SK-N-SH (cell line): Measurements from ENCODE around the gene COL1A2.
A peak's percentile ranks its signal among the peaks of the same experiment; 100 is the strongest.

Experiments used
- CHD2 ChIP-seq: fragments of 150-350 bp; IDR thresholded peaks from 2 replicates; pipeline ENCODE4 v1.6.1; 2018; ENCODE audit warnings: low read length; ENCODE audit not compliant: partially characterized antibody
- JUND ChIP-seq: IDR thresholded peaks from 2 replicates; pipeline ENCODE4 v1.4.0; 2012
- MXI1 ChIP-seq: IDR thresholded peaks from 2 replicates; pipeline ENCODE4 v1.6.1; 2012; ENCODE audit warnings: mild to moderate bottlenecking, low read depth, low read length, improper control_type of control experiment
- POLR2AphosphoS5 ChIP-seq: IDR thresholded peaks from 2 replicates; pipeline ENCODE4 v1.6.1; 2012; ENCODE audit warnings: low read depth, low read length
- RCOR1 ChIP-seq: fragments of 150-350 bp; IDR thresholded peaks from 2 replicates; pipeline ENCODE4 v1.6.1; 2017; ENCODE audit warnings: antibody characterized with exemption, low read length
- TCF12 ChIP-seq: IDR thresholded peaks from 2 replicates; pipeline ENCODE4 v1.4.0; 2012
- TEAD4 ChIP-seq: IDR thresholded peaks from 2 replicates; pipeline ENCODE4 v1.4.0; 2012; ENCODE audit warnings: mild to moderate bottlenecking, borderline replicate concordance; ENCODE audit not compliant: insufficient read depth
- TF ChIP-seq, protein P1 (sequence below): fragments of 200-600 bp; sonication (generic); IDR thresholded peaks from 2 replicates; pipeline ENCODE4 v1.6.1; 2017; ENCODE audit warnings: antibody characterized with exemption, mild to moderate bottlenecking, moderate library complexity
- TF ChIP-seq, protein P2 (sequence below): fragments of 150-350 bp; IDR thresholded peaks from 2 replicates; pipeline ENCODE4 v1.6.1; 2017; ENCODE audit warnings: antibody characterized with exemption, low read length, low read depth, borderline replicate concordance
- TF ChIP-seq, protein P3 (sequence below): IDR thresholded peaks from 2 replicates; pipeline ENCODE4 v1.6.1; 2012; ENCODE audit warnings: mild to moderate bottlenecking, low read depth, low read length, moderate library complexity
- TF ChIP-seq, protein P4 (sequence below): IDR thresholded peaks from 2 replicates; pipeline ENCODE4 v1.4.0; 2012; ENCODE audit warnings: low read depth, borderline replicate concordance
- TF ChIP-seq, protein P5 (sequence below): IDR thresholded peaks from 2 replicates; pipeline ENCODE4 v1.4.0; 2012; ENCODE audit warnings: low read depth

DNA sequence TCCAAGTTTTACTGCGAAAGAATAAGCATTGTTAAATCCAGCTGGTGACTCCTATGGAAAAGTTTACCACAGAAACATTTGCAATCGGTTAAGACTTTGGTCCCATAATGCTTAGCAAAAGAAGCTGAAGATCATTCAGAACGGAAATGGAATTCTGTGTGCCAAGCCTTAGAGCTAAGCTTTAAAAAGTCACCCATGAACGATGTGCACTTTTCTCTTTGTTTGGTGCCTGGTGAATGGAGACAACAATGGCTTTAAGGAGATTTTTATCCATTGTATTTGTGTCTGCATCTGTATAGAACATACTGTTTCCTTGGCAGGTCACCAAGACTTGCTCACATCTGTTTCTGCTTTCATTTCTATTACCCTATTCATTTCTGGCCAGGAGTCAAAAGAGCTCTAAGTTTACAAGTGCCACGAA is 26.3 kb upstream of the COL1A2 start:
- TF ChIP-seq, protein P1, sequence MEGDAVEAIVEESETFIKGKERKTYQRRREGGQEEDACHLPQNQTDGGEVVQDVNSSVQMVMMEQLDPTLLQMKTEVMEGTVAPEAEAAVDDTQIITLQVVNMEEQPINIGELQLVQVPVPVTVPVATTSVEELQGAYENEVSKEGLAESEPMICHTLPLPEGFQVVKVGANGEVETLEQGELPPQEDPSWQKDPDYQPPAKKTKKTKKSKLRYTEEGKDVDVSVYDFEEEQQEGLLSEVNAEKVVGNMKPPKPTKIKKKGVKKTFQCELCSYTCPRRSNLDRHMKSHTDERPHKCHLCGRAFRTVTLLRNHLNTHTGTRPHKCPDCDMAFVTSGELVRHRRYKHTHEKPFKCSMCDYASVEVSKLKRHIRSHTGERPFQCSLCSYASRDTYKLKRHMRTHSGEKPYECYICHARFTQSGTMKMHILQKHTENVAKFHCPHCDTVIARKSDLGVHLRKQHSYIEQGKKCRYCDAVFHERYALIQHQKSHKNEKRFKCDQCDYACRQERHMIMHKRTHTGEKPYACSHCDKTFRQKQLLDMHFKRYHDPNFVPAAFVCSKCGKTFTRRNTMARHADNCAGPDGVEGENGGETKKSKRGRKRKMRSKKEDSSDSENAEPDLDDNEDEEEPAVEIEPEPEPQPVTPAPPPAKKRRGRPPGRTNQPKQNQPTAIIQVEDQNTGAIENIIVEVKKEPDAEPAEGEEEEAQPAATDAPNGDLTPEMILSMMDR: no peak
- TF ChIP-seq TCF12: peak; percentile 97
- TF ChIP-seq CHD2: peak; percentile 32
- TF ChIP-seq, protein P2, sequence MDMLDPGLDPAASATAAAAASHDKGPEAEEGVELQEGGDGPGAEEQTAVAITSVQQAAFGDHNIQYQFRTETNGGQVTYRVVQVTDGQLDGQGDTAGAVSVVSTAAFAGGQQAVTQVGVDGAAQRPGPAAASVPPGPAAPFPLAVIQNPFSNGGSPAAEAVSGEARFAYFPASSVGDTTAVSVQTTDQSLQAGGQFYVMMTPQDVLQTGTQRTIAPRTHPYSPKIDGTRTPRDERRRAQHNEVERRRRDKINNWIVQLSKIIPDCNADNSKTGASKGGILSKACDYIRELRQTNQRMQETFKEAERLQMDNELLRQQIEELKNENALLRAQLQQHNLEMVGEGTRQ: no peak
- TF ChIP-seq, protein P3, sequence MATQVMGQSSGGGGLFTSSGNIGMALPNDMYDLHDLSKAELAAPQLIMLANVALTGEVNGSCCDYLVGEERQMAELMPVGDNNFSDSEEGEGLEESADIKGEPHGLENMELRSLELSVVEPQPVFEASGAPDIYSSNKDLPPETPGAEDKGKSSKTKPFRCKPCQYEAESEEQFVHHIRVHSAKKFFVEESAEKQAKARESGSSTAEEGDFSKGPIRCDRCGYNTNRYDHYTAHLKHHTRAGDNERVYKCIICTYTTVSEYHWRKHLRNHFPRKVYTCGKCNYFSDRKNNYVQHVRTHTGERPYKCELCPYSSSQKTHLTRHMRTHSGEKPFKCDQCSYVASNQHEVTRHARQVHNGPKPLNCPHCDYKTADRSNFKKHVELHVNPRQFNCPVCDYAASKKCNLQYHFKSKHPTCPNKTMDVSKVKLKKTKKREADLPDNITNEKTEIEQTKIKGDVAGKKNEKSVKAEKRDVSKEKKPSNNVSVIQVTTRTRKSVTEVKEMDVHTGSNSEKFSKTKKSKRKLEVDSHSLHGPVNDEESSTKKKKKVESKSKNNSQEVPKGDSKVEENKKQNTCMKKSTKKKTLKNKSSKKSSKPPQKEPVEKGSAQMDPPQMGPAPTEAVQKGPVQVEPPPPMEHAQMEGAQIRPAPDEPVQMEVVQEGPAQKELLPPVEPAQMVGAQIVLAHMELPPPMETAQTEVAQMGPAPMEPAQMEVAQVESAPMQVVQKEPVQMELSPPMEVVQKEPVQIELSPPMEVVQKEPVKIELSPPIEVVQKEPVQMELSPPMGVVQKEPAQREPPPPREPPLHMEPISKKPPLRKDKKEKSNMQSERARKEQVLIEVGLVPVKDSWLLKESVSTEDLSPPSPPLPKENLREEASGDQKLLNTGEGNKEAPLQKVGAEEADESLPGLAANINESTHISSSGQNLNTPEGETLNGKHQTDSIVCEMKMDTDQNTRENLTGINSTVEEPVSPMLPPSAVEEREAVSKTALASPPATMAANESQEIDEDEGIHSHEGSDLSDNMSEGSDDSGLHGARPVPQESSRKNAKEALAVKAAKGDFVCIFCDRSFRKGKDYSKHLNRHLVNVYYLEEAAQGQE: no peak
- peak; percentile 79 for TF ChIP-seq POLR2AphosphoS5
- TF ChIP-seq JUND: peak; percentile 44
- TF ChIP-seq MXI1: no peak
- TF ChIP-seq, protein P4, sequence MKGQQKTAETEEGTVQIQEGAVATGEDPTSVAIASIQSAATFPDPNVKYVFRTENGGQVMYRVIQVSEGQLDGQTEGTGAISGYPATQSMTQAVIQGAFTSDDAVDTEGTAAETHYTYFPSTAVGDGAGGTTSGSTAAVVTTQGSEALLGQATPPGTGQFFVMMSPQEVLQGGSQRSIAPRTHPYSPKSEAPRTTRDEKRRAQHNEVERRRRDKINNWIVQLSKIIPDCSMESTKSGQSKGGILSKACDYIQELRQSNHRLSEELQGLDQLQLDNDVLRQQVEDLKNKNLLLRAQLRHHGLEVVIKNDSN: no peak; the same call in 1 of the 2 replicates
- peak; percentile 28; the same call in 1 of the 2 replicates for TF ChIP-seq TEAD4
- TF ChIP-seq RCOR1: peak; percentile 65; the same call in 1 of the 2 replicates
- TF ChIP-seq, protein P5, sequence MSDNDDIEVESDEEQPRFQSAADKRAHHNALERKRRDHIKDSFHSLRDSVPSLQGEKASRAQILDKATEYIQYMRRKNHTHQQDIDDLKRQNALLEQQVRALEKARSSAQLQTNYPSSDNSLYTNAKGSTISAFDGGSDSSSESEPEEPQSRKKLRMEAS: no peak
